C4-2B (cell line): ENCODE measurements around the gene NNT.
A peak's percentile ranks its signal among the peaks of the same experiment; 100 is the strongest.

ENCODE experiments used
- CTCF ChIP-seq: fragments of 450-650 bp; conservative IDR thresholded peaks from 2 replicates; pipeline ENCODE4 v1.5.1; 2017; ENCODE audit warnings: mild to moderate bottlenecking
- ZFX ChIP-seq: fragments of 450-650 bp; IDR thresholded peaks from 2 replicates; pipeline ENCODE4 v1.6.1; 2017

- TF ChIP-seq CTCF (peak; percentile 32), ZFX (no peak)
Observed at GRCh38 chr5:43753069-43753468, 150.1 kb downstream of the NNT start.
